ENCODE results near the gene CEACAM20.

DNA sequence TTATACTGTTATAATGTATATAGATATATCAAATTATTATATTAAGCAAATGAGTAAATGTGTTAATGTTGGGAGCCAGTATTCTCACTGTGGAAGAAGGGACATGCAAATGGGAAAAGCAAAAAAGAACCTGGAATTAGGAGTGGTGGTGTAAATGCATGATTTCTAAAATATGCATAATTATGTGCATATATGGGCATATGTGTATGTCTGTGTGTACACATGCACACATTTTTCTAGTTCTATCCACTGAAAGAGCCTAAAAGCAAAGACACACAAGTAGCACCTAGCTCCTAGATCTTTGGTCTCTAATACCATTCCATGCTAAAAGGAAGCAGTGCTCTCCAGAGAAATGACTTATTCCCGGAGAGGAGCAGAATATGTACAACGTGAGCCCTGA lies 38.3 kb upstream of the CEACAM20 start:
- TF ChIP-seq YY1 (IDR thresholded peaks at IDR 0.05; ENCODE audit: insufficient read depth, insufficient read length) (no peak), ZNF274 (IDR thresholded peaks at IDR 0.05; ENCODE audit: low read depth, low read length) (no peak)

Measured in NT2/D1 (cell line).